Adipocyte (in vitro differentiated cells): Measurements from ENCODE around the gene NUP210.

Experiments
- DNase-seq: peaks from one replicate; pipeline ENCODE4 v3.0.0-alpha.2; 2015; ENCODE audit warnings: low read depth
- H3K27me3 ChIP-seq: replicated peaks from 2 replicates; pipeline ENCODE4 v1.7.0; 2013; ENCODE audit warnings: mild to moderate bottlenecking, low read length, moderate library complexity; ENCODE audit not compliant: control insufficient read depth, insufficient read depth
- H3K36me3 ChIP-seq: 2 replicates; pipeline ENCODE4 v1.7.0; 2013; ENCODE audit warnings: low read length, mild to moderate bottlenecking, moderate library complexity; ENCODE audit not compliant: control insufficient read depth, insufficient read depth, severe bottlenecking
- H3K4me1 ChIP-seq: 2 replicates; pipeline ENCODE4 v1.7.0; 2013; ENCODE audit warnings: mild to moderate bottlenecking, low read length, moderate library complexity; ENCODE audit not compliant: control insufficient read depth, insufficient read depth
- H3K4me3 ChIP-seq: 2 replicates; pipeline ENCODE4 v1.7.0; 2013; ENCODE audit warnings: mild to moderate bottlenecking, low read length, moderate library complexity
- H3K9ac ChIP-seq: 2 replicates; pipeline ENCODE4 v1.7.0; 2013; ENCODE audit warnings: mild to moderate bottlenecking, low read length, moderate library complexity
- H3K9me3 ChIP-seq: 2 replicates; pipeline ENCODE4 v1.7.0; 2013; ENCODE audit warnings: mild to moderate bottlenecking, low read length, moderate library complexity; ENCODE audit not compliant: control insufficient read depth

Gene NUP210

DNA sequence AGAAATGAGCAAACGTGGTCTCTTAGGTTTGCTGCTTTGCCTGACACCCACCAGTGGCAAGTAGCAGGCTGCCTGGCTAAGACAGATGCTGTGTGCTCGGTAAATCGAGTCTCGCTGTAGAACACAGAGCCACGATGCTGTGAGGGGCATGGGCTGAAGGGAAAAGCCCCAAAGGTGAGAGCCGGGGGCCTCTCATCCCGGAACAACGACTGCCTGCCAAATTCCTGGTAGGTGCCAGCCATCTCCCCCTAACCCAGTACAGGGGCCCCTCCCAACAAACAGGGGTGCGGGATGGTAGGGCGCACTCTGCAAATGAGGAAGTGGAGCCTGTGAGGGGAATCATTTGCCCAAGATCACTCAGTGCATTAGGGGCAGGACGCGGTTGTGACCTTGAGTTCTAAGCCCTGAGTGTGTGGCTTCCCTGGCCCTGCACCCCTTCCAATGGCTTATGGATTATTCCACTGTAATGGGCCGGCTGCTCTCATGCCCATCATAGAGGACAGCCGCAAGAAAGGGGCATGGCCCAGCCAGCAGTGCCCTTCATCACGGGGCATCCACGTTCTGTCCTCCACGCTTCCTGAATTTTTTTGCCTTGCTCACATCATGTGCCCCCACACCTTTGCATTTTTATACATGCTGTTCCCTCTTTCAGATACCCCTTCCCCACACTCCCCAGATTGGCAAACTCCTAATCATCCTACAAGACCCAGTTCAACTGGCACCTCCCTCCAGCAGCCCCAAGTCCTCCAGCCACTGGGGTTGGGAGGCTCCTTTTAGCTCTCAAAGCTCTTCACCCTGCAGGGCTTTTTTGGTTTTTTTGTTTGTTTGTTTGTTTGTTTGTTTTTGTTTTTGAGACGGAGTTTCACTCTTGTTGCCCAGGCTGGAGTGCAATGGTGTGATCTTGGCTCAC, 125.4 kb downstream of the NUP210 start:
- Histone ChIP-seq H3K4me3 (no peak overlapping the region), H3K9me3 (no peaks in the 10 kb centered on the region), H3K4me1 (no peaks in the 10 kb centered on the region), H3K27me3 (peaks cover 60% of the 10 kb centered on the region), H3K9ac (no peak overlapping the region), H3K36me3 (no peaks in the 10 kb centered on the region)
- DNase-seq = no peak

DNA sequence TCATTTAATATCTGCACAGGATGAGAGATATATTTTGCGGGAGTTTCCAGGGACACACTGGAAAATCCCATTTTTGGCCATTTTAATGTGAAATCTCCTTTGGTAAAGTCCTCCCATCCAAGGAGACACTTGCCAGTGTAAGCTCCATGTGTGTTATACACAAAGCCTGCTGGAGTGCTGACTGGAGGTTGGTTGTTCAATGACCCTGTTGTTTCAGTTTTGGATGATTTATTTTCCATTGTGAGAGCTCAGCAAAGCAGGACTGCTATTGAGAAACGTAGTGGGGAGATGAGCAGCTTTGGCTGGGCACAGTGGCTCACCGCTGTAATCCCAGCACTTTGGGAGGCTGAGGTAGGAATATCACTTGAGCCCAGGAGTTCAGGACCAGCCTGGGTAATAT, 127.7 kb downstream of the NUP210 start:
- H3K4me3 ChIP-seq = no peak overlapping the region
- no peaks in the 10 kb centered on the region for H3K36me3 ChIP-seq
- no peaks in the 10 kb centered on the region for H3K4me1 ChIP-seq
- H3K9ac ChIP-seq = no peak overlapping the region
- peaks cover 6% of the 10 kb centered on the region for H3K9me3 ChIP-seq
- H3K27me3 ChIP-seq = peaks cover 56% of the 10 kb centered on the region
- DNase-seq = no peak

DNA sequence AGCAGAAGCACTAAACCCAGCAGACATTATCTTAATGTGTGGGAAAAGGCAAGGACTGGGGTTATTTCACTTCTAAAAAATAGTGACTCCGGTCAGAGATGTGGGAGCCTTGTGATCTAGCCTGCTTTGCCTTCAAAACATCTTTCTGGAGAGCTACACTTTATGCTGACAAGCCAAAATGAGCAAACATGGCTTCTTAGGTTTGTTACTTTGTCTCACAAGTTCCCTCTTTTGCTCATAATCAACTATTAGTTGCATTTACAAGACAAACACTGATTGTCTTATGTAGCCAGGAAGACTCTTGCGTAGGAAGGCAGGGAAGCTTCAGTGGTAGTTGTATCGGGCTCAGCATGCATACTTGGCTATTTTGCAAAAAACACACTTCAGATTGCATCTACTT, 129.2 kb downstream of the NUP210 start:
- H3K9me3 ChIP-seq = peaks cover 20% of the 10 kb centered on the region
- DNase-seq = no peak
- peaks cover 53% of the 10 kb centered on the region for H3K27me3 ChIP-seq
- H3K9ac ChIP-seq = no peak overlapping the region
- no peaks in the 10 kb centered on the region for H3K4me1 ChIP-seq
- no peaks in the 10 kb centered on the region for H3K36me3 ChIP-seq
- H3K4me3 ChIP-seq = no peak overlapping the region

DNA sequence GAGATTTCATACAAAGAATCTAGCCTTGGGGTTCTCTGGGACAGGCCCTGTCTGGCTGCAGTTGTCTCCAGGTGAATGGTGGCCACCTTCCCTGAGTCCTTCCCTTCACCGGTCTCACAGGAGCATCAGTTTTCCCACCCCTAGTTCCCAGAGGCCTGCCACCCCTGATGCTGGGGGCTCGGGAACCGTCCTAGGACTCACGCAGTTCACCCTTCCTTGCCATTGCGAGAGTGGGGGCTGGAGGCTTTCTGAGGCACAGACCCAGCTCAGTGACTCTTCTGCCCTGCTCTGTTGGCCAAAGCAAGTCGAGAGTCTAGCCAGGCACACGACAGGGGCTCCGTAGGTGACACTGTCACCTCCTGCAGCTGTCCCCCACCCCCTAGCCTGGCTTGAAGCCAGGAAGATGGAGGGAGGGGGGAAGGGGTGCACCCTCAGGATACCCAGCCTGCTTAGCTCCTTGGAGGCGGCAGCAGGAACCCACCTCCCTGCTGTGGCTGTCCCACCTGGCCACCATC, 130.3 kb downstream of the NUP210 start:
- H3K27me3 ChIP-seq = peaks cover 54% of the 10 kb centered on the region
- H3K4me3 ChIP-seq = no peak overlapping the region
- H3K36me3 ChIP-seq = no peaks in the 10 kb centered on the region
- no peak overlapping the region for H3K9ac ChIP-seq
- peaks cover 20% of the 10 kb centered on the region for H3K9me3 ChIP-seq
- H3K4me1 ChIP-seq = no peaks in the 10 kb centered on the region
- DNase-seq = no peak

DNA sequence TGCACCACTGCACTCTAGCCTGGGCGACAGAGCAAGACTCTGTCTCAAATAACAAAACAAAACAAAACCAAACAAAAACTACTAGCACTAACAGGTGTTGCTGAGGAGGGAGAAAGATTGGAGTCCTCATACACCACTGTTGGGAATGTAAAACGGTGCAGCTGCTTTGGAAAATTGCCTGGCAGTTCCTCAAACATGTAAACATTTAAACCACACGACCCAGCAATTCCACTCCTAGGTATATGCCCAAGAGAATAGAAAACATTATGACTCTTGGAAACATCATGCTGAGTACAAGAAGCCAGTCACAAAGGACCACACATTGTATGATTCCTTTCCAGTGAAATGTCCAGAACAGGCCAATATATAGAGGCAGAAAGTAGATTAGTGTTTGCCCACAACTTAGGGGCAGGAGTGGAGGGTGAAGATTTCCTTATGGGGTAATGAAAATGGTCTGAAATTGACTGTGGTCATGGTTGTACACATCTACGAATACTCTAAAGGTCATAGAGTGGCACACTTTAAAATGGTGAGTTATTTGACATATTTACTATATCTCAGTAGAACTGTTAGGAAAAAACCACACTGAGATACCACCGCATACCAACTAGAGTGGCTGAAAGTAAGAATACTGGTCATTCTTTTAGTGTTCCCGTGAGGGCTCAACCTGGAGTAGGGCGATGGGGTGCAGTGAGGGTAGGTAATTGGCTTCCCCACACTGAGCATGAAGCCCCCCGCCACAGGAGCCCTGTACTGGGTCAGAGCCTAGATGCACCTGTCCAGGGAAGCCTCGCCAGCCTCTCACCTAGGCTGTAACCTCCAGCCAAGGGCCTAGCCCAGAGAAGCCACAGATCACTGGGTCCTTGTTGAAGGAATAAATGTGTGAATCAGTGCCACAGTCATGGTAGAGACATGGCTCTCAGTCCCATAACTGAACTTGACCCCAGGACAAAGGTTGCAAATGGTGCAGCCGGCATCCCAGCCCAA, 131.1 kb downstream of the NUP210 start:
- no peak for DNase-seq
- no peak overlapping the region for H3K4me3 ChIP-seq

DNA sequence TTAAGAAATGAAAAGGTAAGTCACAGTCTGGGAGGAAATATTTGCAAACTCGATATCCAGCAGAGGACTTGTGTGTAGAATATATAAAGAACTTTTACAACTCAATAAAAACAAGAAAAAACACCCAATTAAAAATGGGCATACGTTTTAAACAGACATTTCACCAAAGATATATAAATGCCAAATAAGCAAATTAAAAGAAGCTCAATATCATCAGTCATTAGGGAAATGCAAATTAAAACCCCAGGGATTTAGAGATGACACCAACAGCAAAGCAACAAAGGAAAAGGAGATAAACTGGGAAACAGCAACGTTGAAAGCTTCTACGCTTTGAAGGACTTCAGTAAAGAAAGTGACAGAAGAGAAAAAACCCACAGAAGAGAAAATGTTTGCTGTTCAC, 132.3 kb downstream of the NUP210 start:
- no peaks in the 10 kb centered on the region for H3K36me3 ChIP-seq
- H3K9me3 ChIP-seq = peaks cover 33% of the 10 kb centered on the region
- no peak for DNase-seq
- no peak overlapping the region for H3K9ac ChIP-seq
- H3K4me3 ChIP-seq = no peak overlapping the region
- H3K4me1 ChIP-seq = no peaks in the 10 kb centered on the region
- peaks cover 52% of the 10 kb centered on the region for H3K27me3 ChIP-seq

More for the DNA sequence above, 131.1 kb downstream of the NUP210 start:
- Histone ChIP-seq H3K36me3 (no peaks in the 10 kb centered on the region), H3K9me3 (peaks cover 27% of the 10 kb centered on the region), H3K4me1 (no peaks in the 10 kb centered on the region), H3K9ac (no peak overlapping the region), H3K27me3 (peaks cover 54% of the 10 kb centered on the region)

DNA sequence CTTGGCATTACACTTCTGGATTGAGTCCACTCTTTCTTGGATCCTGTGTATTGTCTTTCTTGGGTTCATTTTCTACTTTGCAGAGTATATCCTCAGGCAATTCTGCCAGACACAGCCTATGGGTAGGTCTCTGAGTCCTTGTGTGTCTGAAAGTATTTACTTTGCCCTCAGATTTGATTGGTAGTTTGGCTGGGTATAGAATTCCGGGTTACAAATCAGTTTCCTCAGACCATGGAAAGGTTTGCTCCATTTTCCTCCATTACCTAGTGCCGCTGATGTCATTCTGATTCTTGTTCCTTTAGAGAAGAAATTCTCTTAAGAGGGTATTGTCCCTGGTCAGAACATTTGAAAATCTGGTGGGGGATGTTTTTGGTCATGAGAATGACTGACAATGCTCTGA, 133.2 kb downstream of the NUP210 start:
- DNase-seq = no peak
- Histone ChIP-seq H3K4me3 (no peak overlapping the region), H3K36me3 (no peaks in the 10 kb centered on the region), H3K9ac (no peak overlapping the region), H3K4me1 (no peaks in the 10 kb centered on the region), H3K9me3 (peaks cover 33% of the 10 kb centered on the region), H3K27me3 (peaks cover 53% of the 10 kb centered on the region)

DNA sequence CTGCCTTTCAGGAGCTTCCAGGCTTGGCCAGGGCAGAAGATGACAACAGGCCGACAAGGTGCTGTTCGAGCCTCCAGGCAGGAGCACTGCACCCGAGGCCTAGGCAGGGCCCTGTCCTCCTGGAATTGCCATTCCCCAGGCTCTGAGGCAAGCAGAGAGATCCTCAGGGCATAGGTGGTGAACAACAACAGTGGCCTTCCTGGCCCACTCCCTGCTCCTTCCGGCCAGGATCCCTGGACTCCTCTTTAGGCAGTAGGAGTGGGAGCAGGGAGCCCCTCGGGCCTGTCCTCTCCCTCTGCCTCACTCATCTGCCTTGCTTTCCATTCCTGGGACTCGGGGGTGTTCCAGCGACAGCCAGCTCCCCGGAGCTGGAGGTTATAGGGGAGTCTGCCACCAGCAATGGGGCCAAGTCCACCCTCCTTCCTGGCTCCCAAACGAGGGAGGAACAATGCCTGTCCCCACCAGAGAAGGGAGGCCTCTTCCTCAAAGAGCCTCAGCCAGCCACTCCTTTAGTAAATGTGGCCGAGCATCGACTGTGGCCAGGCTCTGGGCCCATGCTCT, 135.0 kb downstream of the NUP210 start:
- Histone ChIP-seq H3K36me3 (no peaks in the 10 kb centered on the region), H3K27me3 (peaks cover 54% of the 10 kb centered on the region), H3K9ac (no peak overlapping the region), H3K4me1 (no peaks in the 10 kb centered on the region), H3K4me3 (no peak overlapping the region), H3K9me3 (peaks cover 33% of the 10 kb centered on the region)
- DNase-seq = no peak

DNA sequence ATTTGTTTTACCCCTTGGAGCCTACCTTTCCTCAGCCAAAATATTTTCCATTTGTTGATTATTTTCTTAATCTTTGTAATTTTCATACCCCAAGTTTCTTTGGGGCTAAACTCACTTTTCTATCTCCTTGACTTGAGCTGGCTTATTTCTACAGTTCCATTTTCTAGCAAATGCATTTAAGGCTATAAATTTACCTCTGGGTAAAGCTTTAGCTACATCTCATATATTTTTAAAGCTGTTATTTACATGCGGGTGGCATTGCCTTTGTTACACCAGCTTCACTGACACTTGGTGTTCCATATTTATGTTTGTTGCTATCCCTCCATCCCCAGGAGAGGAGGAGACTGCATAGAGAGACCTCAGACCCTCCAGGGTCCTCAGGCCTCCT, 136.3 kb downstream of the NUP210 start:
- no peak overlapping the region for H3K4me3 ChIP-seq
- DNase-seq = no peak
- no peak overlapping the region for H3K9ac ChIP-seq
- no peaks in the 10 kb centered on the region for H3K36me3 ChIP-seq
- no peaks in the 10 kb centered on the region for H3K4me1 ChIP-seq
- H3K9me3 ChIP-seq = peaks cover 33% of the 10 kb centered on the region
- H3K27me3 ChIP-seq = peaks cover 55% of the 10 kb centered on the region

DNA sequence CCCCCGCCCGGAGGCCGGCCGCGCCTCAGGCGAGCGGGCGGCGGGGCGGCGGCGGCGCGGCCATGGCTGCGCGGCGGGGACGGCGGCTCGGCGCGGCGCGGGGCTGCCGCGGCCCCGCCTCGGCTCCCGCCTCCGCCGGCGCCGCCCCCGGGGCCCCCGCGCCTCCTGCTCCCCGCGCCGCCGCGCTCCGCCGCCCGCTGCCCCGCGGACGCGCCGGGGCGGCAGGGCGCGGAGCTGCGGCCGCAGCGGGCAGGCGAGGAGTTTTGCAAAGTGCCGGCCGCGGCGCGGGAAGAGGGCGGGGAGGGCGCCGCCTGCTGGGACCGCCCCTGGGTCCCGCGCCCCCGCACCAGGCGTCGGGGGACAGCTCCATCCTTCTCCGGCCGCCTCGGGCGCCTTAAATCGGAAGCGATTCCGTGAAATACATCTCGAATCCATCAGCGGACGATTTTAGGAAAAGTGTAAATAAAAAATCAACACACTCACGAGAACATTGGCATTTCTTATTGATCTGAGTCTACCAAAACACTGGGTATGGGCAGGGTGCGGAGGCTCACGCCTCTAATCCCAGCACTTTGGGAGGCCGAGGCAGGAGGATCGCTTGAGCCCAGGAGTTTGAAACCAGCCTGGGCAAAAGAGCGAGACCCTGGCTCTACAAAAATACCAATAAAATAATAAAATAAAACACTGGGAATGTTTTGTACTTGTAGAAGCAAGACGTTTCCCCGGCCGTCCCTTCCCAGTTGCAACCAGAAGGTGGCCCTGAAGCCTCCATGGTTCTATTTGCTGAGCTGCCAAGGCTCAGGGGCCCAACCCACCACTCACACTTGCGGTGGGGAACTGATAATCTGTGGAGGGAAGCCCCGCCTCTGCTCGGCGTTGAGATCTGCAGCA, 136.9 kb downstream of the NUP210 start:
- H3K9me3 ChIP-seq = peaks cover 33% of the 10 kb centered on the region
- H3K4me3 ChIP-seq = peak overlapping the region; percentile 43
- H3K4me1 ChIP-seq = peaks cover 1% of the 10 kb centered on the region
- H3K9ac ChIP-seq = no peak overlapping the region
- peaks cover 55% of the 10 kb centered on the region for H3K27me3 ChIP-seq
- DNase-seq = peak; percentile 20
- H3K36me3 ChIP-seq = no peaks in the 10 kb centered on the region
